Adrenal gland (tissue), 12 donors: ENCODE data around the gene MACROD2. TPM values are rescaled to one million over a fixed set of nuclear protein-coding genes. Genes with fewer than 3 reads are reported as not detected.
A peak's percentile ranks its signal among the peaks of the same experiment; 100 is the strongest.

ENCODE experiments used
- DNase-seq, 7 donors: peaks; one replicate each; pipeline ENCODE4 v3.0.0-alpha.2; 2019 to 2020
- H3K27ac ChIP-seq, 5 donors: fragments of 200-600 bp; sonication (generic) in 4 of 5; 1 replicate in 3 of 5; 2 replicates in 2 of 5; pipeline versions ENCODE4 v1.5.1 to v1.8.0; 2016 to 2020; ENCODE audit warnings: mild to moderate bottlenecking in 1 of 5
- H3K27me3 ChIP-seq: fragments of 200-600 bp; 2 replicates; pipeline ENCODE4 v1.8.0; 2021
- H3K36me3 ChIP-seq, 2 donors: fragments of 200-600 bp; replicated peaks in 1 of 2; 1 replicate in 1 of 2; 2 replicates in 1 of 2; pipeline versions ENCODE4 v1.5.1 to v1.8.0; 2018 to 2022
- H3K4me1 ChIP-seq, 2 donors: fragments of 200-600 bp; replicated peaks in 1 of 2; 1 replicate in 1 of 2; 2 replicates in 1 of 2; pipeline versions ENCODE4 v1.5.1 to v1.8.0; 2018 to 2021
- H3K4me3 ChIP-seq, 4 donors: fragments of 200-600 bp; sonication (generic) in 3 of 4; one replicate each; pipeline ENCODE4 v1.5.1; 2016 to 2018
- H3K9me3 ChIP-seq, 3 donors: fragments of 200-600 bp; sonication (generic) in 1 of 3; replicated peaks in 1 of 3; 1 replicate in 2 of 3; 2 replicates in 1 of 3; pipeline versions ENCODE4 v1.5.1 to v1.8.0; 2016 to 2021
- CTCF ChIP-seq, 6 experiments: fragments of 450-650 bp in 4 of 6; fragments of 200-600 bp in 2 of 6; sonication (generic) in 1 of 6; IDR thresholded peaks; 1 replicate in 5 of 6; 2 replicates in 1 of 6; pipeline versions ENCODE4 v1.5.1 to v1.8.0; 2016 to 2021; ENCODE audit warnings: antibody characterized with exemption in 6 of 6, mild to moderate bottlenecking in 2 of 6, moderate library complexity in 1 of 6
- POLR2A ChIP-seq, 2 donors: fragments of 450-650 bp; IDR thresholded peaks; one replicate each; pipeline ENCODE4 v1.6.1; 2017; ENCODE audit warnings: antibody characterized with exemption in 2 of 2, mild to moderate bottlenecking in 2 of 2, moderate library complexity in 1 of 2
- WGBS, 4 donors: extraction: QIAGEN DNeasy Blood & Tissue Kit in 2 of 4; methylation state at CpG; one replicate each; pipeline versions ENCODE4 v1.1.5 to v1.1.7; 2013 to 2017; 5-methylcytosine and 5-hydroxymethylcytosine counted together
- intact Hi-C, 2 donors: fragments of 100-400 bp; cut with DNase I; formaldehyde crosslinking; loops; one replicate each; pipeline versions ENCODE4 v1.14.1 to v1.15.0; 2022 to 2023
- polyA plus RNA-seq, 3 donors: library from polyadenylated mRNA; stranded (reverse); fragments of 200-250 nt in 2 of 3; fragments of 350-450 nt in 1 of 3; fragmentation: Illumina TruSeq in 1 of 3; extraction: RNeasy Lipid Tissue Mini Kit (QIAGEN cat#74804) in 1 of 3; gene quantifications; one replicate each; pipeline ENCODE4 v1.2.3, GENCODE V29; 2013 to 2014
- total RNA-seq, 9 donors: library from RNA; depleted of rRNA in 4 of 9; stranded (reverse); fragments of >200 nt in 4 of 9; fragments of 120-200 nt in 1 of 9; fragmentation: NEBNext Ultra II Directional in 1 of 9; extraction: Animal tissue kit (Norgen Biotek cat#: 25700) in 1 of 9; gene quantifications; one replicate each; pipeline versions ENCODE4 v1.1.0 to v1.2.4, GENCODE V29; 2013 to 2023
- donor health status: healthy with polysubstance abuse.
- donor health status: Bipolar disorder and iron deficiency.
- donor health status: DM: yes; HTN: yes; CAD: no.
- donor health status: DM: no; HTN: no; CAD: no.
- donor health status: DM: no; HTN: no; CAD: no.
- donor health status: DM: yes; HTN: yes; CAD: no.

Gene MACROD2
- total and polyA plus RNA-seq, 12 donors, result 1.1 to 21.2 (median 6.4) TPM

GRCh38 chr20:14589383-14589782 is 594.1 kb downstream of the MACROD2 start:
- Histone ChIP-seq H3K27me3 (no peaks in the 10 kb centered on the region), H3K4me3 (no peak overlapping the region), H3K9me3 (peaks cover 0 to 6% (median 0%) of the 10 kb centered on the region in 3 donors), H3K4me1 (no peaks in the 10 kb centered on the region), H3K27ac (no peak overlapping the region), H3K36me3 (no peaks in the 10 kb centered on the region)
- intact Hi-C loops, result no loop called here
- 69 to 85% (median 80%) methylated on average over 2 of the region's 2 CpGs for WGBS, 4 donors
- TF ChIP-seq POLR2A (IDR thresholded peaks at IDR 0.05) (no peak), CTCF (IDR thresholded peaks at IDR 0.05) (no peak)
- DNase-seq, result no peak

GRCh38 chr20:14595051-14595450 is 599.7 kb downstream of the MACROD2 start:
- no peak overlapping the region for H3K4me3 ChIP-seq
- 83 to 90% (median 86%) methylated on average over 8 of the region's 8 CpGs for WGBS, 4 donors
- no peaks in the 10 kb centered on the region for H3K36me3 ChIP-seq
- H3K4me1 ChIP-seq, result no peaks in the 10 kb centered on the region
- H3K27me3 ChIP-seq, result no peaks in the 10 kb centered on the region
- TF ChIP-seq CTCF (IDR thresholded peaks at IDR 0.05), result no peak
- no peak for TF ChIP-seq POLR2A (IDR thresholded peaks at IDR 0.05)
- intact Hi-C loops, result no loop called here
- no peak overlapping the region for H3K27ac ChIP-seq
- H3K9me3 ChIP-seq, result no peaks in the 10 kb centered on the region
- no peak for DNase-seq

GRCh38 chr20:14597206-14597715 is 601.9 kb downstream of the MACROD2 start:
- H3K27me3 ChIP-seq, result no peaks in the 10 kb centered on the region
- no peak overlapping the region for H3K4me3 ChIP-seq
- H3K4me1 ChIP-seq, result no peaks in the 10 kb centered on the region
- H3K9me3 ChIP-seq, result no peaks in the 10 kb centered on the region
- DNase-seq, result no peak
- H3K27ac ChIP-seq, result no peak overlapping the region
- intact Hi-C loops, result no loop called here
- TF ChIP-seq CTCF (IDR thresholded peaks at IDR 0.05) (no peak), POLR2A (IDR thresholded peaks at IDR 0.05) (no peak)
- no peaks in the 10 kb centered on the region for H3K36me3 ChIP-seq

GRCh38 chr20:14599613-14600012 is 604.3 kb downstream of the MACROD2 start:
- Histone ChIP-seq H3K4me3 (no peak overlapping the region), H3K36me3 (no peaks in the 10 kb centered on the region), H3K27ac (no peak overlapping the region), H3K27me3 (no peaks in the 10 kb centered on the region), H3K4me1 (no peaks in the 10 kb centered on the region), H3K9me3 (no peaks in the 10 kb centered on the region)
- TF ChIP-seq CTCF (IDR thresholded peaks at IDR 0.05) (no peak), POLR2A (IDR thresholded peaks at IDR 0.05) (no peak)
- 71 to 92% (median 90%) methylated on average over 3 of the region's 3 CpGs for WGBS, 4 donors
- DNase-seq, result peak in 1 of 7 donors; percentile 67
- intact Hi-C loops, result no loop called here
